Raji (cell line): ENCODE data around the gene CAPN5.

Experiments
- POLR2A ChIP-seq: IDR thresholded peaks from 2 replicates; pipeline ENCODE4 v1.6.1; 2011; ENCODE audit warnings: low read depth, low read length, control low read depth; ENCODE audit not compliant: insufficient read depth

CAPN5 gene

DNA sequence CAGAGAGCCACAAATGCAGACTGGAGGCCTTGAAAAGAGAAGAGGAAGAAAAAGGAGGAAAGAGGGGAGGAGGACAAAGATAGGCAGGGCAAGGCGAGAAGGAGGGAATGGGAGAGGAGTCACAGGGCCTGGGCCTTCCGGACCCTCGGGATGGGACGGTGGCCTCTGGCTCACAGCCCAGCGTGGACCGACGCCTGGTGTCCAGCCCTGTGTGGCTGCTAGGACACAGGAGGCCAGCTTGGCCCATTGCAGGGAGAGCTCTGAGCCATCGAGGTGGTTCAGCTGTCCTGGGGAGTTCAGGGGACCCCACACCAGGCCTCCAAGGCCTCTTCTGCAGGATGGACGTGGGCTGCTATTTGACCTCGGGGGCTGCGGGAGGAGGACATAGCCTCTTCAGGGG is 70.7 kb downstream of the CAPN5 start:
- no peak for TF ChIP-seq POLR2A

DNA sequence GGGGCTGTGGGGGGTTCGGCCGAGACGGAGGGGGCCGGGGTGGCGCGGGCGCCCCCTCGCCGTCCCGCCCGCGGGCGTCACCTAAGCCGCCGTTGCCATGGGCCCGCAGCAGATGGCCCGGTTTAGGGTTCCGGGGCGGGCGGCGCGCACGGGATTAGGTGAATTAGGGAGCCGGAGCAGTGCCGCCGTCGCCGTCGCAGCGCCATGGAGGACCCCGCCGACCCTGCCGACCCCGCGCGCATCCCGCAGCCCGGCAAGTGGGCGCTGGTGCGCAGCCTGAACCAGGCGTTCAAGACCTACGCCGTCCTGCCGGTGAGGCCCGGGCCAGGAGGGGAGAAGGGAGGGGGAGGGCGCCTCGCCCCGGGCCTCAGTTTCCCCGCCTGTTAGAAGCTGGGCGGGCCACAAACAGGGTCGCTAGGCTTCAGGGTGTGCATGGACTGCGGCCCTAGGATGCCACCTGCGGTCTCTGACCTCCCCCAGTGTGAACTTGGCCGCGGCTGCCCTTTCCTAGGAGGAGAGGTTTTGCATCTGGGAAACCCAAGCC is 71.4 kb downstream of the CAPN5 start:
- no peak for TF ChIP-seq POLR2A

DNA sequence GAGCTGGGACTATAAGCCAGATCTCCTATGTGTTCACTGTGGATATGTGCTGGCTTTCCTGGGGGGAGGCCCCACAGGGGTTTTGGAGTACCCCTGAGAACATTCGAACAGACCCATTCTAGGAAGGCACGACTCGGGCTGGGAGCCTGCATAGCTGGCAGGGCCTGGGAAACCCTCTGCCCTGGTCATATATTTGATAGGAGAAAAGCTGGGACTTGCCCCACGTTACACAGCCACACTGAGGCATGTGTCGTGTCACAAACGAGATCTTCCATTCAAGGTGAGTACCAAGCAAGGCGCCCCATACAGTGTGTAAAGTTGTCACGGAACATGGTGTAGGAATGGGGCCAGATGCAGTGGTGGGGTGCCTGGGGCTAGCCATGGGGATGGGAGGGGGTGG is 72.4 kb downstream of the CAPN5 start:
- TF ChIP-seq POLR2A = no peak

DNA sequence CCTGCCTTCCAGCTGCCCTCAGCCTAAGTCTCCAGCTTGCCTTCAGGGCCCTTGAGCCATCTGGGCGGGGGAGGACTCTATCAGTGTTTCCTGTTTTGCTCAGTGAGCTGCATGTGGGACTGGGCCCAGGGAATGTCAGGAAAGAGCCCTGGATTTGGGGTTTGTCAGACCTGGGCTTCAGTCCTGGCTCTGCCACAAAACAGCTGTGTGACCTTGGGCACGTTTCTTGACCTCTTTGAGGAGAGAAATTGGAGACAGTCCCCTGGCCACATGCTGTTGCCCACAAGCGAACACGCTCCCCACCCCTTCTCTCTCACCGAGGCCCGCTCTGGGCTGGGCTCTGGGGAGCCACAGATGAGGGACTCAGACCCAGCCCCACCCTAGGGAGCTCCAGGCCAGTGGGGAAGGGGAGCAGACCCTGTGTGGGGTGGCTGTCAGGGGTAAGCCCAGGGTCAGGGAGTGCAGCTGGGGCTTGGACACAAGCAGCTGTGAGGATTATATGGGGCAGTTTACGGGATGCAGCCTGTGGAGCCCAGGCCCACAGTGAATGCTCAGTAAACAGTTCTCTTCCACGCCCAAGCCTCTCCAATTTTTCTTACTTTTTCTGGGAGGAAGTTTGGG is 73.6 kb downstream of the CAPN5 start:
- TF ChIP-seq POLR2A = no peak

DNA sequence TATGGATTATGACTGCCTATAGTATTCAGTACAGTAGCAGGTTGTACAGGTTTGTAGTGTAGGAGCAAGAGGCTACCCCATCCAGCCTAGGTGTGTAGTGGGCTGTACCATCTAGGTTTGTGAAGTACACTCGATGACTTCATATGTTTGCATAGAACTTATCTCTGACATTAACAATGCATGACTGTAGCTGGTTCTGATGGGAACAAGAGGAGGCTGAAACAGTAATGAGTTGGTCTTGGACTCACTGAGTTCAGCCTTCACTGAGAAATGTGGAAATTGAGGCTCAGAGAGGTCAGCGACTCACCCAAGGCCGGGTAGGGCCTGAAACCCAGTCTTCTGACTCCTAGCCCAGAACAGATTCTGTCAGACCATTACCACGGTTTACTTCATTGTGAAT is 74.3 kb downstream of the CAPN5 start:
- no peak for TF ChIP-seq POLR2A

DNA sequence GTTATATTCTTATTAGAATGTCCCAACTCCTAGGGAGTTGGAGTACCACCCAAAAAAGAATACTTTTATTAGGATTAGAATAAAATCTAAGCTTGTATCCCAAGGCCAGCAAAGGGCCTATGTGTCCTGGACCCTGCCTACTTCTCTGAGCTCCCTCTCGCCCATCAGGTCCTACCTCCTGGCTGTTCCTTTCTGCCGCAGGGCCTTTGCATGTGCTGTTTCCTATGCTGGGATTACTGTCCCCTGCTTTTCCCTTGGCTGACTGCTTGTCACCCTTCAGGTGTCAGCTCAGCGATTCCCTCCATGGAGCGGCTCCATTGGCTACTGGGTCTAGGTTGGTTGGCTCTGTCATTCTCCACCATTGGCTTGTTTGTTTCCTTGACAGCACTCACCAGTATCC is 74.7 kb downstream of the CAPN5 start:
- TF ChIP-seq POLR2A = no peak

DNA sequence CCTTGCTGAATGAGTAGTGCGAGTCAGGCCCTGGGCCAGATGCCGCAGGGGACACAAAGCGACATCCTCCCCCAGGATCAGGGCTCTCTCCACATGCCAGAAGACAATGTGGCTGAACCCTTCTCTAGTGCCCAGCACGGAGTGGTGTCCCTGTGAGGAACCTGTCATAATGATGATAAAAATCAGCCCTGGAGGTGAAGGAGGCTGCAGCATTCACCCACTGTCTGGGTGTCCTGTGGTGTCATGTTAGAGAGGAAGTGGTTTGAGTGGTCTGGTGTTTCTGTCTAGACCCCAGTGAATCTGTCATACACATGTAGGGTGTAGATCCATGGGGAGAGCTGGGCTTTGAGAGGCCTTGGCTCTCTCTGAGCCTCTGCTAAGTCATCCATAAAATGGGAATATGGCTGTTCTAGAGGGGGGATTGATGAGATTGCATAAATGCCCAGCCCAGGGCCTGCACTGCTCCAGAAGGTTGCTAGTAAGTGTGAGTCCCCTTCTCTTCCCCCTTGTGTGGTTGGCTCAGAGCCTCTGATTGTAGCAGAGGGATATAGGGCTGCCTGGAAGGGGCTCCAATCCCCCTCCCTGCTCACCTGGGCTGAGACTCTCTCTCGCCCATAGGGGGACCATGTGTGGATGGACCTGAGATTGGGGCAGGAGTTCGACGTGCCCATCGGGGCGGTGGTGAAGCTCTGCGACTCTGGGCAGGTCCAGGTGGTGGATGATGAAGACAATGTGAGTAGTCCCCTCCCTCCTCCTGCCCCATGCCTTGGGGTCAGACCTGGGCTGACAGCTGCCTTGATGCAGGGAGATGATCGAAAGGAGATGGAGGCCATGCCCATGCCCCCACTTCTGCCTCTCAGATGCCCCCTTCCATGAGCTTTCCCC is 75.6 kb downstream of the CAPN5 start:
- TF ChIP-seq POLR2A = no peak

DNA sequence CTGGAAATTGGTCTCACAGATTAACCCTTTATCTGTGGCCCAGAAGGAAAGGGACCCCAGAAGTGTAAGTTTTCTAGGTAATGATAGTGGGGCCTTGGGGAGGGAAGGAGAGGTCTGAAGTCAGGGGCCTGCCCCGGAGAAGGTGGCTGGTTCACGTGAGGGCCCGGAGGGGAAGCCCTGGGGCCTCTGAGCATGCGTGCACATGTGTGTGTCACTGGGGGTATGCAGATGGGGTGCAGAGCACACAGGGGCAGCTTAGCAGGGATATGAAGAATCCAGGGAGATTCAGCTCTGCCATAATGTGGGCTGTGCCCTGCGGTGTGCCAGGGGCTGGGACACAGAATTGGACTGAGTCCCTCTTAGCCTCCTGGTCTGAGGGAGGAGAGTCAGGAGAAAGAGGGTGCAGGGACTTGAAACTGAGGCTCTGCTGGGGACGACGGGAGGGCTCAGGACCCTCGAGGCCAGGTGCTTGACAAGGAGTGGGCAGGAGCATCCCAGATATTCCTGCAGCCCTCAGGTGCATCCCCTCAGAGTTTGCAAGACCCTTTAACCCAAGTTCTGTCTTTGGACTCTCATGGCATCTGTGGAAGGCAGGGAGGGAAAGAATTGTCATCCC is 76.7 kb downstream of the CAPN5 start:
- no peak for TF ChIP-seq POLR2A

DNA sequence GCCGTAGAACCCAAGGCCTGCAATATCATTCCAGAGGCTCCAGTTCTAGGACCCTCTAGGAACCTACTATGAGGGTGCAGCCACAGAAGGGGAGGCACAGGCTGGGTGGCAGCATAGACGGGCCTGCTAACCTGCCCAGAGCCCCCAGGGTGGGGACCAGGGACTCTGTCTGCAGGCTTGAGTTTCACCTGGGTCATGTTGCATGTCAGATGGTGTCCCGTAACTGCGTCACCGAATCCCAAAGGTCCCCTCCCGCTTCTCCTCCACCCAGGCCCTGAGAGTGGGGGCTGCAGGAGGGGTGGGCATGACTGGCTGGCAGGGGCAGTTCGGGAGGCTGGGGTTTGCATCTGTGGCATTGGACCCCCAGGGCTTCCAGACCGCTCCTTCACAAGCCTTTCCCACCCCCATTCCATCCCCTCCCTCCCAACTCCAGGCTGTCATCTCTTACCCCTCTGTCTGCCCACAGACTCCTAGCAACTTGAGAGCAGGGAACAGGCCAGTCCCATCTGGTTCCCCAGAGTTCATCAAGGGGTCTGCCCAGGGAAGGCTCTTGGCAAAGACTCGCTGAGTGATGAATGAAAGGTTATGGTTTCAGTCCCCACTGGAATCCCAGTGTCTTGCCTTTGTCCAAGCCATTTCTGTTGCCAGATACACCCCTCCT is 77.6 kb downstream of the CAPN5 start:
- no peak for TF ChIP-seq POLR2A

DNA sequence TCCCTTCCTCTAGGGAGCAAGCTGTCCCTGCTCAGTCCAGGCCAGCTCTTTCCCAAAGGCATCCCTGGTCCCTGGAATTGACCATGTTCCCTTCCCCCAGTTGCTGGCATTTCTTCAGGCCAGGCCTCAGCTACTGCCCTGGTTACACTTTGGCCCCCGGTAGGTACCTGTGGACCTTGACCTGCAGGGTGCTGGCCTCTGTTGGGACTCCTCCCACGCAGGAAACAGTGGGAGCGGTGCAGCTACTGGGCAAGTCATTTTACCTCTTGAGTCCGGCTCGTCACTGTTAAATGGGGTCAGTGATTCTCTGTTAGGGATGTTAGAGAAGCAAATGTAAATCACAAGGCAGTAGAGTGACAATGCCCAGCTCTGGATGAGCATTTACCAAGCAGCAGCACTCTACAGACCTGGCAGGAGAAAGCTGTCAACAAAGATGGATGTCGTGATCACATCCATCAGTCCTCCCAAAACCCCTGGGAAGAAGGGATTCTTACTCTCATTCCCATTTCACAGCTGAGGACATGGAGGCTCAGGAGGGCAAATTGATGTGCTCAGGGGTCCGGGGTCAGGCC is 78.2 kb downstream of the CAPN5 start:
- no peak for TF ChIP-seq POLR2A

DNA sequence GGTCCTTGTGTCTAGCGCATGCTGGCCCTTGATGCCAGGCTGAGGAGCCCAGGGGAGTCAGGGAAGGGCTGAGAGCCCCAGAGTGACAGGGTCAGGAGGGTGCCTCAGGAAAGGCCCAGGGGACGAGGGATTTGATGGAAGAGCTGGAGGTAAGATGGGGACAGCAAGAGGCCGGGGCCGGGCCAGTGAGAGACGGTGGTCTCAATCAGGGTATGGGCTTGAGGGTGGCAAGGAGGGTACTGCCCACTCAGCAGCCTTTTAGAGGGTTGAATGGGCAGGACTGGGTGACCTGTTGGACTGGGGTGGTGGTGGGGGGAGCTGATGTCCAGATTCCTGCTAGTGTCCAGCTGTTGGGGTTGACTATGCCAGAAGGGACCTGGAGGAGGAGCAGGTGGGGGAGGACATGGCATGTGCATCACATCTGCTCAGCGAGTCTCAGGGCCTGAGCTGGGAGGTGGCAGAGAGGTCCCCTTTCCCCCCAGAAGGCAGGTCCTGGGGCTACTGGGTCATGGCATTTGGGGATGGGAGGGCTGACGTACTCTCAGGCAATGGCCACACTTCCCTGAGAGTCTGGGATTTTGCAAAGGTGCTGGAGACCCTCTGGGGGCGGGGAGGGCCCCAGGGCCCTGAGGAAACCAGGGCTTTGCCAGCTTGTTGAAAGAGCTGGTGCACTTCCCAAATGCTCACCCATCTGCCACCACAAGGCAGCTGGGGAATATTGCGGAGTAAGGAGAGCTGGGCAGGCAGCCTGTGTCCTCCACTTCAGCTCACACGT is 79.7 kb downstream of the CAPN5 start:
- TF ChIP-seq POLR2A = no peak

DNA sequence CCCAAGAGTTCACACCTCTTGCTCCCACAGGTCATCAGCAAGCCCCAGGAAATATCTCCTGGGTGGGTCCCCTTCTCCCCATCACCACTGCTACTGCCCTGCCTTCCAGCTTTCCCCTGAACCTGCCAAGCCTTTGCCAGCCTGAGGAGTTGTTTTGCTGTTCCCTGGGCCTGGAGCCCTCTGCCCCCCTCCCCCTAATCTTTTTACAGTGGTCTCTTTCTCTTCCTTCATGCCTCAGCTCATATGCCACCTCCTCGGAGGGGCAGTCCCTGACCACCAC is 80.2 kb downstream of the CAPN5 start:
- no peak for TF ChIP-seq POLR2A

DNA sequence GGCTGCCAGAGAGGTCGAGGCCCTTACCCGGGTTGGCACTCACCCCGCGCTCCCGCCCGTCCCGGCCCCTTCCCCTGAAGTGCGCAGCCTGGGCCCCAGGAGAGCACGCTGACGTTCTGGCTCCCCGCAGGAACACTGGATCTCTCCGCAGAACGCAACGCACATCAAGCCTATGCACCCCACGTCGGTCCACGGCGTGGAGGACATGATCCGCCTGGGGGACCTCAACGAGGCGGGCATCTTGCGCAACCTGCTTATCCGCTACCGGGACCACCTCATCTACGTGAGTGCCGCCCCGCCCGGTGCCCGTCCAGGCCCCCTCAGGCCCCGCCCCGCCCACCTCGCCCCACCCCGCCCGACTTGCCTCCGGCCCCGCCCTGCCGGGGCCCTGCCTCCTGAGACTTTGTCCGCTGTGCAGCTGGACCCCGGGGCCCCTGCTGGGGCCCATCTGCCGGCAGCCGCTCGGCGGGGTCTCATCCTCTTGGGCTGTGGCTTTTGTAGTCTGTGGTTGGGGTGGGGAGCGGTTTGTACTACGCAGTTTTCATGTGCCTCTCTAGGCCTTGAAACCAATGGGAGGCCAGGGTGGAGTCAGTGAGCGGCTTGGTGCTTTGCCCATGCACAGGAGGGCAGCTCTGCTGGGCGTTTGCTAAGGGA is 81.0 kb downstream of the CAPN5 start:
- TF ChIP-seq POLR2A = no peak

DNA sequence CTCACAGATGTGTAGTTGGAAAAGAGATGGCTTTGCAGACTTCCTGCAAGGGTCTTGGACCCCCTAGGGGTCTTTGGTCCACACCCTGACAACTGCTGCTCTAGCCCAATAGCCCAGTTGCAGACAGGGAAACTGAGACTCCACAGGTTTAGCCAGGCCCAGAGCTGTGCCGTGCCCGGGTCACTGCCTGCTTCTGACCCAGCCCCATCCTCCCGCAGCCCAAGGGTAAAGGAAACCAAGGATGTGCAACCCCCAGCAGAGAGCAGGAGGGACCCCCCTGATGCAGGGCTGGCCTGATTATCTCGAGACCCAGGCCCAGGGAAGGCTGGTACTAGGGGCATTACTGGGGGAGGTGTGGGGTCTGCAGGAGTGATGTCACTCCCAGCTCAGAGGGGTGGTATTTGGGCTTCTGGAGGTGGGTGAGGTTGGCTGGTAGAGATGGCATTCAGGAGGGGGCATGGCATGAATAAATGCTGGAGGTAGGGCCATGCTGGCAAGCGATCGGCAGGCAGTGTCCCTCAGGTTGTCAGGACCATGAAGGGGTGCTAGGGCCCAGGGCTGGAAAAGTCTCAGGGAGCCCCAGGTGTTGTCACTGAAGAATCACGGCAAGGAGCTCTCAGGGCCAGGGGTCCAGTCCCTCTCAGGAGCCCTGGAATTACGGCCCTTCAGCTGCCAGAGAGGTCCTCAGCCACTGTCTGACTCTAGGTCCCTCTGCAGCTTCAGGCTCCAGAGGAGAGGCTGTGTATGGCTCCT is 82.4 kb downstream of the CAPN5 start:
- no peak for TF ChIP-seq POLR2A
